ENCODE measurements around the gene BRPF3. TPM values are rescaled to one million over a fixed set of nuclear protein-coding genes. Genes with fewer than 3 reads are reported as not detected.

BRPF3 gene
- total and polyA plus RNA-seq, 7 donors: 15.3 to 47.2 (median 21.0) TPM

GRCh38 chr6:36268478-36269275, 72.1 kb downstream of the BRPF3 start:
- no peak for ATAC-seq
- peaks cover 0 to 49% (median 5%) of the 10 kb centered on the region in 3 donors for H3K27me3 ChIP-seq (ENCODE audit: insufficient read depth in 3 of 3, low read length in 2 of 3)

GRCh38 chr6:36269834-36270705, 73.5 kb downstream of the BRPF3 start, which contains the start of gene PNPLA1:
Gene PNPLA1 (plus strand): TSS chr6:36270060. CDS start chr6:36270460, 400 bp downstream.
- WGBS, 3 donors: 51 to 60% (median 54%) methylated on average over 28 to 32 of the region's 32 CpGs
- Histone ChIP-seq H3K27ac (no peak within 1 kb of the TSS), H3K36me3 (ENCODE audit: insufficient read depth in 1 of 2, low read depth in 1 of 2) (no peaks in the 10 kb centered on the region), H3K4me1 (no peaks in the 10 kb centered on the region), H3K4me3 (no peak within 1 kb of the TSS), H3K27me3 (ENCODE audit: insufficient read depth in 3 of 3, low read length in 2 of 3) (peaks cover 0 to 57% (median 5%) of the 10 kb centered on the region in 3 donors), H3K9me3 (no peaks in the 10 kb centered on the region)
- no peak for TF ChIP-seq CTCF (IDR thresholded peaks at IDR 0.05)
- intact Hi-C loops (cut with DNase I): no loop called here
- ATAC-seq (no peak), DNase-seq (no peak)

More at GRCh38 chr6:36268478-36269275, 72.1 kb downstream of the BRPF3 start:
- Histone ChIP-seq H3K36me3 (ENCODE audit: insufficient read depth in 1 of 2, low read depth in 1 of 2) (no peaks in the 10 kb centered on the region), H3K4me1 (no peaks in the 10 kb centered on the region), H3K27ac (no peak overlapping the region), H3K4me3 (no peak overlapping the region), H3K9me3 (no peaks in the 10 kb centered on the region)
- no peak for TF ChIP-seq CTCF (IDR thresholded peaks at IDR 0.05)
- 60 to 69% (median 62%) methylated on average over 12 of the region's 12 CpGs for WGBS, 3 donors
- intact Hi-C loops (cut with DNase I): no loop called here
- no peak for DNase-seq

- ATAC-seq (no peak), DNase-seq (no peak)
- H3K36me3 ChIP-seq (ENCODE audit: insufficient read depth in 1 of 2, low read depth in 1 of 2): no peaks in the 10 kb centered on the region
- no peak for TF ChIP-seq CTCF (IDR thresholded peaks at IDR 0.05)
- H3K4me1 ChIP-seq: no peaks in the 10 kb centered on the region
- H3K27ac ChIP-seq: no peak overlapping the region
- WGBS, 3 donors: 81 to 86% (median 84%) methylated on average over 8 of the region's 8 CpGs
- peaks cover 0 to 60% (median 4%) of the 10 kb centered on the region in 3 donors for H3K27me3 ChIP-seq (ENCODE audit: insufficient read depth in 3 of 3, low read length in 2 of 3)
- no peaks in the 10 kb centered on the region for H3K9me3 ChIP-seq
- intact Hi-C loops (cut with DNase I): no loop called here
- H3K4me3 ChIP-seq: no peak overlapping the region
Measured at GRCh38 chr6:36272234-36272633, 75.7 kb downstream of the BRPF3 start.

GRCh38 chr6:36273067-36273466, 76.5 kb downstream of the BRPF3 start:
- WGBS, 3 donors: 90 to 91% (median 90%) methylated on average over 5 of the region's 5 CpGs
- Histone ChIP-seq H3K27me3 (ENCODE audit: insufficient read depth in 3 of 3, low read length in 2 of 3) (peaks cover 0 to 59% (median 2%) of the 10 kb centered on the region in 3 donors), H3K4me3 (no peak overlapping the region), H3K36me3 (ENCODE audit: insufficient read depth in 1 of 2, low read depth in 1 of 2) (no peaks in the 10 kb centered on the region), H3K4me1 (no peaks in the 10 kb centered on the region), H3K9me3 (no peaks in the 10 kb centered on the region), H3K27ac (no peak overlapping the region)
- DNase-seq (no peak), ATAC-seq (no peak)
- intact Hi-C loops (cut with DNase I): no loop called here
- TF ChIP-seq CTCF (IDR thresholded peaks at IDR 0.05): no peak
